Measurements from ENCODE around the gene DRAXIN.

GRCh38 chr1:11708554-11709350 is 17.2 kb downstream of the DRAXIN start:
- TF ChIP-seq, protein P1, sequence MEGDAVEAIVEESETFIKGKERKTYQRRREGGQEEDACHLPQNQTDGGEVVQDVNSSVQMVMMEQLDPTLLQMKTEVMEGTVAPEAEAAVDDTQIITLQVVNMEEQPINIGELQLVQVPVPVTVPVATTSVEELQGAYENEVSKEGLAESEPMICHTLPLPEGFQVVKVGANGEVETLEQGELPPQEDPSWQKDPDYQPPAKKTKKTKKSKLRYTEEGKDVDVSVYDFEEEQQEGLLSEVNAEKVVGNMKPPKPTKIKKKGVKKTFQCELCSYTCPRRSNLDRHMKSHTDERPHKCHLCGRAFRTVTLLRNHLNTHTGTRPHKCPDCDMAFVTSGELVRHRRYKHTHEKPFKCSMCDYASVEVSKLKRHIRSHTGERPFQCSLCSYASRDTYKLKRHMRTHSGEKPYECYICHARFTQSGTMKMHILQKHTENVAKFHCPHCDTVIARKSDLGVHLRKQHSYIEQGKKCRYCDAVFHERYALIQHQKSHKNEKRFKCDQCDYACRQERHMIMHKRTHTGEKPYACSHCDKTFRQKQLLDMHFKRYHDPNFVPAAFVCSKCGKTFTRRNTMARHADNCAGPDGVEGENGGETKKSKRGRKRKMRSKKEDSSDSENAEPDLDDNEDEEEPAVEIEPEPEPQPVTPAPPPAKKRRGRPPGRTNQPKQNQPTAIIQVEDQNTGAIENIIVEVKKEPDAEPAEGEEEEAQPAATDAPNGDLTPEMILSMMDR (conservative IDR thresholded peaks at IDR 0.05; ENCODE audit: low read depth, low read length), result no peak
- no peak for TF ChIP-seq EZH2 (IDR thresholded peaks at IDR 0.05; ENCODE audit: borderline replicate concordance, low read depth, low read length, poor library complexity, severe bottlenecking)
